Bronchus fibroblast of lung (primary cell): Measurements from ENCODE around the gene BCL2L12. TPM values are rescaled to one million over a fixed set of nuclear protein-coding genes. Genes with fewer than 3 reads are reported as not detected.

Experiments
- total RNA-seq: library from RNA; depleted of rRNA; stranded (reverse); fragments of >200 nt; gene quantifications from 2 replicates; pipeline ENCODE4 v1.2.3, GENCODE V29; 2015

Gene BCL2L12, protein sequence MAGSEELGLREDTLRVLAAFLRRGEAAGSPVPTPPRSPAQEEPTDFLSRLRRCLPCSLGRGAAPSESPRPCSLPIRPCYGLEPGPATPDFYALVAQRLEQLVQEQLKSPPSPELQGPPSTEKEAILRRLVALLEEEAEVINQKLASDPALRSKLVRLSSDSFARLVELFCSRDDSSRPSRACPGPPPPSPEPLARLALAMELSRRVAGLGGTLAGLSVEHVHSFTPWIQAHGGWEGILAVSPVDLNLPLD
- total RNA-seq = 35.8 and 37.2 TPM in 2 replicates

DNA sequence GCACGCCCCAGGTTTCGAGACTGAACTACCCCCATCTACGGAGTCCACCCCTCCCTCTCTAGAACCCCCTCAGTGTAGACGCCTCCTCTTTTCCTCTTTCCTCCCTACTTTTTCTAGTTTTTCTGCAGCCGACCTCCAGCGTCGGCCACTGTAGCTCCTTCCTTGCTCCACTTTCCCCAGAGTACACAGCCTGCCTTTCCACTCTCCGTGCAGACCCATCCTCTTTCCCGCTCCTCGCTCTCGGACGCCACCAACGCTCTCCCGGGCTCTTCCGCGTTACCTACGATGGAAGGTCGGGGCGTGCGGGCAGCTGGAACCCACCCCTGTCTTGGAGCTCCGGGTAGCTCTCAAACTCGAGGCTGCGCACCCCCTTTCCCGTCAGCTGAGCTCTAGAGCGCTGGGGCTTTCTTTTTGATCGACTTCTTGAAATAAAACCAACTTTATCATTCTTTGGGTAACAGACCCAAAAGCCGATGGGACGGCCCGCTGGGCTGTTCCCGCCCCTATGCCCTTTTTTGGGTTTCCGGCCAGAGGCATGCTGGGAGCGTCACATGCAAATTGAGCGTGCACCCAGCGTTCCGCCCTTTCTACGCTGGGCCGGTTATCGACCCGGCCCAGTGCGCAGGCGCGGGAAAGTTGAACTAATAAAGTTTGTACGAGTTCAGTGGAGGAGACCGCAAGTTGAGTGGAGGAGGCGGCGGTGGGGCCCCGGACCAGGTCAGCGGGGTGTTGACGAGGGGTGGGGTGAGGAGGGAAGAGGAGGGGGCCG, at the start of gene BCL2L12, which contains the start of gene IRF3:
BCL2L12 (plus strand) TSS at position 583 of the 769 bp plus-strand sequence. CDS start 760 bp downstream, outside the sequence.
IRF3 (minus strand) TSS at position 507 of the 769 bp plus-strand sequence. CDS start 1,019 bp downstream, outside the sequence.

DNA sequence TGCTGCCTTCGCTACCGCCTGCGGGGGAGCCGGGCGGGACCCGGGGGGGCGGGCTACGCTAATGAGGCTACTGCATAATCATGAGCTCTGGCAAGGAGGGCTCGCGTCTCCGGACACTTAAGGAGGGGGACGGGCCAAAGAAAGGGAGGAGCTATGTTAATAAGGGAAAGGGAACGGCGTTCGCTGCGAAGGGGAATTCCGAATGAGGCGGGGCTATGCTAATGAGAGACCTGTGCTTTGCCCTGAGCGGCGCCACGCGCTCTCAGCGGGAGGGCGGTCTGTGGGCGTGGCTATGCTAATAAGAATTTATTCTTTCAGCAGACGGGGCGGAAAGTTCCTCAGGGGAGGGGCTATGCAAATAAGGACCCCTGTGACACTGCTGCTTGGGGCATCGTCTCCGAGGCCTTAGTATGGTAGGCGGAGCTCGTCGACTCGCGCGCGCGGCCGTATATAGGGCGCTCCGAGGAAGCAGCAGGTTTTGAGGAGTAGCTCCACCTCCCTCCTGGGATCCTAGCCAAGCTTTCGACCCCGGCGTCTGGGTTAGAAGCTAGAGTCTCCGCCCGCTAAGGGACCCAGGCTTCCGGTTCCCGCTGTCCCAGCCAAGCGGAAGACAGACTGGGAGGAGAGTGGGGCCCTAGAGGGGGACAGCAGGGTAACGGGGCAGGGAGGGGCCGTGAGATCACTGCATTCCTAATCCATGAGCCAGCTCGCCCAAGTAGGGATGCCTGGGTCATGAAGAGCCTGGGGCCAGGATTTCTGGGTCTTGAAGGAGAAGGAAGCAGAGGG, 25.4 kb upstream of the BCL2L12 start, which contains the start of gene RRAS:
RRAS (minus strand) TSS at position 31 of the 786 bp plus-strand sequence. CDS start 45 bp downstream, outside the sequence.

DNA sequence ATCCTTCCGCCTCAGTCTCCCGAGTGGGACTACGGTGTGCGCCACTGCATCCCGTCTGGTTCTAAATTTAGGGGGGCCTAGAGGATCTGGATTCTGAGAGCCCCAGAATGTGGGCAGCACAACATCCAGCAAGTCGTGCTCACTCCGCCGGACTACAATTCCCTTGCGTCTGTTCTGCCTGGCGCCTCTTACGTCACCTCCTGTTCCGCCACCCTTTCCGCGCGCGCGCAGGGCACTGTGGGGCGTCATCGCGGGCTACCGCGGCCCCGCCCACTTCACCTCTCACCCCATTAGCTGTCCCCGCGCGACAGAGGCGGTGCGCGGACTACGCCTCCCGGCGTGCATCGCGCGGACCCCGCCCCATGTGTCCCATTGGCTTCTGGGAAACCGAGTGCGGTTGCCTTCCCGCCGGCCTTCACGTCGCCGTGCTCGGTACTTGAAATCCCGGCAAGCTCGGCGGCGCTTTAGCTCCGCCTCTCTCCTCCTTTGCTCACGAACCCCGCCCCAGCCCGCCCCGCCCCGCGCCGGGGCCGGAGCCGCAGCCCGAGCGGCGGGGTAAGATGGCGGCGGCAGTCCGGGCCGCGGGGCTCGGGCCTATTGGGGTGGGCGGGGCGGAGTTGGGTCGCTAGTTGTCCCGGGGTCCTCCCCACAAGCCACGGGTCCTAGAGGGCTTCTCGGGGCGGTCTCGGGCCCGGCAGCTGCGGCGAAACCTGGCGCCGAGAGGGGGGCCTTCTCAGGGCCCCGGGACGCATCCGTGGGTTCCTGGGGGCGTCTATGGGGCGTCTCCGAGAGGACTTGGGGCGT, 23.8 kb upstream of the BCL2L12 start, which contains the start of gene SCAF1:
SCAF1 (plus strand) TSS at position 522 of the 804 bp plus-strand sequence. CDS start 2,818 bp downstream, outside the sequence.

DNA sequence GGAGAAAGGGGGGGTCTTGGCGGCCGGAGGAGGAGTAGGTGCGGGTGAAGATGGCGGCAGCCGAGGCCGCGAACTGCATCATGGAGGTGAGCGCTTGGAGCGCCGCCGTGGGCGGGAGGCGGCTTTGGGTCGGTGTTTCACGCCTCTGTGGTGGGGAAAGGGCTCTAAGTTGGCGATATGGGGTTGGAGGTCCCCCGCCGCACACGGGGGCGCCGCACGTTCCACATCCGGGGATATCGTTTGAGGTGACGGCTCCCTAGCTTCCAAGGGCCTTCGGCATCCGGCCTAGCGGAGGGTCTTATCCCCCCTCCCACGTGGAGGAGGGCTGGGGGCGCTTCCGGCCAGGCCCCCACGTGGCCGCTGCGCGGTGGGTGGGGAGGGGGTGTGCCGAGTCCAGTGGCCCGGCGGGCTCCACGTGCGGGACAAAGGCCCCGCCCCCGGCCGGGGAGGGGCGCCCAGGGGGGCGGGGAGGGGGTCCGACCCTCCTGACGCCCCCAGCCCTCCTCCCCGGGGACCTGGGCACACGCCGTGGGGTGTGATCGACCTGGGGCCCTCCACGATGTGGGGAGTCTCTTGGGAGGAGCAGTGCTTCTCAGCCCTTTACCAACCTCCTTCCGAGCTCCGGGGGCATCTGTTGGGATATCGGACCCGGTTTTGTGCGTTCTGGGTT, 11.6 kb downstream of the BCL2L12 start, which contains the start of gene PRMT1:
PRMT1 (plus strand) TSS at position 41 of the 670 bp plus-strand sequence; CDS start at position 51, 10 bp downstream.

DNA sequence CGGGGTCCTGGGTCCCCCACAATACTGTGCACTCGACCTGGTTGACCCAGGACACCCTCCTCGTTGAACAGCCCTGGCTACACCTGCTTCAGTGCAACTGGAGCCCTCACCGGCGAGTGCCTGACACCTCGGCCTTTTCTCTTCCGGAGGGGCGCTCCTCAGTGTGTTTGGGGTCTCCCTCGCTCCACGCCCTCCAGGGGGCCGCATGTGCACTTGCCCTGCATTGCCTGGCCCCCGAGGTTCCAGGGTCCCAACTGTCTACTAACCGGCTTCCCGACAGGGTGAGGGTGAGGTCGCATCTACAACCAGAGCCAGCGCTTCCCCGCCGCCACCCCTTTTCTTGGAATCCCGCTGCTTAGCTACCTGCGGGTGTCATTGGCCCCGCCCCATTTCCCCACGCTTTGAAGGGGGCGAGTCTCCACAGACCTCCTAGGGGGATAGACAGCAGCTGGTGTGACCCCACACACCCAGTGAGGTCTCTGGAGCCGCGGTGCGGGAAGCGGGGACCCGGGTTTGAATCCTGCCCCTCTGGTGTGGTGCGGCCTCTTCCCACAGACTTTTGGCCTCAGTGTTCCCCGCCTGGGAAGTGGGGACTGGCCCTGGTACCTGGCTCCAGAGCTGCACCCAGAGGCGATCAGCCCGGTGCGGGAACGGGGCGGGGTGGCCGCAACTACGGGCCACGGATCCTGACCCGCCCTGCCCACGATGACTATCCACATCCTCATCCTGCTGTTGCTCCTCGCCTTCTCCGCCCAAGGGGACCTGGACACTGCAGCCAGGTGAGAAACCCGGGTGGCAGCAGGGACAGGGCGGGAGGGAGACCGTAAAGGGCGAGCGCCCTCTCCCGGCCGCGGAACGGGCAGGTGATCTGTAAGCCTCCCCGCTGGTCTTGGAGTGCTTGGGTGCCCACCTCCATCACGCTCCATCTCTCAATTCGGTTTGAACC, 23.7 kb downstream of the BCL2L12 start, which contains the start of gene ADM5:
ADM5 (plus strand) TSS at position 462 of the 946 bp plus-strand sequence; CDS start at position 706, 244 bp downstream.

DNA sequence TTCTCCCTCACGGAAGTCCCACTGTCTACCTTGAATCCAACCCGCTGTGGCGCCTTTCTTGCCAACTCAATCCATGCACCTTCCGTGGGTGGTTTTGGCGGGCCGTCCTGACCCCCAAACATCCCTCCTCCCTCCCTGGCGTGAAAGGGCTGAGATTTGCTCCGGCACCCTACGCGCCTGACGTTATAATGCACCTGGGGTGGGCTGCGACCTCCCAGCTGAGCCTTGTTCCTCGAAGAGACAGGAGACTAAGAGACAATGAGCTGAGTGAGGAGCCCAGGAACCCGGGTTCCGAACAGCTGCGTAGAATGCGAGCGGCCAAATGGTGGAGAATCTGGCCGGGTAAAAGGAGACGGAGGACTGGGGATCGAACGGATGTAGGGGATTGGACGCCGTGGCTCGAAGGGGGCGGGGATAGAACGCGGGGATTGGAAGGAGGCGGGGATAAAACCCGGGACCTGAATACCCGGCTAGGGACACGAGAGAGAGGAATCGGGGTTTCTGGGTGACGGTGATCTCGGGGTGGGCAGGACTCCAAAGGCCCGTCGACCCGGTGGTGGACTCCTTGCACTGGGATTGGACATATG, 25.0 kb downstream of the BCL2L12 start, which contains the start of gene CPT1C:
CPT1C (plus strand) TSS at position 461 of the 587 bp plus-strand sequence. CDS start 1,137 bp downstream, outside the sequence.

Other genes starting within 250 kb of the BCL2L12 start
- not detected in 2 replicates for gene PTH2, start 242.5 kb upstream of the BCL2L12 start, total RNA-seq
- gene GFY, start 240.5 kb upstream of the BCL2L12 start, total RNA-seq = not detected in 2 replicates
- gene SLC17A7, start 224.4 kb upstream of the BCL2L12 start, total RNA-seq = not detected in 2 replicates
- gene PIH1D1, start 214.1 kb upstream of the BCL2L12 start, total RNA-seq = 103 TPM in 2 replicates
- 34.3 and 37.2 TPM in 2 replicates for gene ALDH16A1, start 212.7 kb upstream of the BCL2L12 start, total RNA-seq
- 2.4 and 5.6 TPM in 2 replicates for gene FLT3LG, start 191.7 kb upstream of the BCL2L12 start, total RNA-seq
- gene RPL13A, start 178.3 kb upstream of the BCL2L12 start, total RNA-seq = 3,580 and 3,841 TPM in 2 replicates
- gene RPS11, start 169.5 kb upstream of the BCL2L12 start, total RNA-seq = 3,922 and 4,879 TPM in 2 replicates
- 38.0 and 39.7 TPM in 2 replicates for gene FCGRT, start 153.3 kb upstream of the BCL2L12 start, total RNA-seq
- 191 and 235 TPM in 2 replicates for gene RCN3, start 137.9 kb upstream of the BCL2L12 start, total RNA-seq
- gene NOSIP, start 85.4 kb upstream of the BCL2L12 start, total RNA-seq = 90.1 and 98.2 TPM in 2 replicates
- 0.30 and 0.84 TPM in 2 replicates for gene PRRG2, start 84.6 kb upstream of the BCL2L12 start, total RNA-seq
- 4.9 and 6.2 TPM in 2 replicates for gene PRR12, start 74.8 kb upstream of the BCL2L12 start, total RNA-seq
- 64.7 and 94.1 TPM in 2 replicates for gene RRAS, start 25.8 kb upstream of the BCL2L12 start, total RNA-seq
- 28.4 and 28.6 TPM in 2 replicates for gene SCAF1, start 23.7 kb upstream of the BCL2L12 start, total RNA-seq
- 94.8 and 99.3 TPM in 2 replicates for gene IRF3, start 76 bp upstream of the BCL2L12 start, total RNA-seq
- gene PRMT1, start 11.3 kb downstream of the BCL2L12 start, total RNA-seq = 389 and 416 TPM in 2 replicates
- gene ADM5, start 23.7 kb downstream of the BCL2L12 start, total RNA-seq = 0.67 and 0.74 TPM in 2 replicates
- gene CPT1C, start 25.2 kb downstream of the BCL2L12 start, total RNA-seq = 17.7 and 19.3 TPM in 2 replicates
- not detected in 2 replicates for gene TSKS, start 97.4 kb downstream of the BCL2L12 start, total RNA-seq
- 136 and 142 TPM in 2 replicates for gene AP2A1, start 101.1 kb downstream of the BCL2L12 start, total RNA-seq
- 30.1 and 31.8 TPM in 2 replicates for gene FUZ, start 147.4 kb downstream of the BCL2L12 start, total RNA-seq
- gene MED25, start 152.4 kb downstream of the BCL2L12 start, total RNA-seq = 28.4 and 28.7 TPM in 2 replicates
- gene PTOV1, start 185.2 kb downstream of the BCL2L12 start, total RNA-seq = 96.3 and 103 TPM in 2 replicates
- gene PNKP, start 201.6 kb downstream of the BCL2L12 start, total RNA-seq = 45.2 and 49.8 TPM in 2 replicates
- gene AKT1S1, start 211.4 kb downstream of the BCL2L12 start, total RNA-seq = 32.9 and 33.5 TPM in 2 replicates
- gene TBC1D17, start 211.8 kb downstream of the BCL2L12 start, total RNA-seq = 26.3 and 26.6 TPM in 2 replicates
- gene IL4I1, start 231.0 kb downstream of the BCL2L12 start, total RNA-seq = 0.17 and 0.30 TPM in 2 replicates